ENCODE measurements around the gene SLC9A8.

The SLC9A8 gene

GRCh38 chr20:49878977-49879376 lies 66.3 kb downstream of the SLC9A8 start:
- DNase-seq (ENCODE audit: low spot score), result no peak

DNA sequence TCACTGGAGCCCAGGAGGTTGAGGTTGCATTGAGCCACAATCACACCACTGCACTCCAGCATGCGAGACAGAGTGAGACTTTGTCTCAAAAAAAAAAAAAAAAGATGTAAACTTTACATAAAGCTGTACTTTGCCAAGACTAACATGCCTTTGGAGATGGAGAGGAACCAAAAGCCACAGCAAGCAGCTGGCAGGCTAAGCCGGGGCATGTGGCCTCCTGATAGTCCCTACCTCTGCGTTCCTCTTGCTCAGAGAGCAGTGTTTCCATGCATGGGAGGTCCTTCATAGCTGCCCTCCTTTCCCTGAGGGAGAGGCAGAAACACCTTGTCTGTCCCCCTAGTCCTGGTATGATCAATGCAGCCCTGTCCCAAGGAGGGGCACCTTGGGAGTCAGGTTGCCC lies 67.5 kb downstream of the SLC9A8 start:
- DNase-seq (ENCODE audit: low spot score), result no peak

DNA sequence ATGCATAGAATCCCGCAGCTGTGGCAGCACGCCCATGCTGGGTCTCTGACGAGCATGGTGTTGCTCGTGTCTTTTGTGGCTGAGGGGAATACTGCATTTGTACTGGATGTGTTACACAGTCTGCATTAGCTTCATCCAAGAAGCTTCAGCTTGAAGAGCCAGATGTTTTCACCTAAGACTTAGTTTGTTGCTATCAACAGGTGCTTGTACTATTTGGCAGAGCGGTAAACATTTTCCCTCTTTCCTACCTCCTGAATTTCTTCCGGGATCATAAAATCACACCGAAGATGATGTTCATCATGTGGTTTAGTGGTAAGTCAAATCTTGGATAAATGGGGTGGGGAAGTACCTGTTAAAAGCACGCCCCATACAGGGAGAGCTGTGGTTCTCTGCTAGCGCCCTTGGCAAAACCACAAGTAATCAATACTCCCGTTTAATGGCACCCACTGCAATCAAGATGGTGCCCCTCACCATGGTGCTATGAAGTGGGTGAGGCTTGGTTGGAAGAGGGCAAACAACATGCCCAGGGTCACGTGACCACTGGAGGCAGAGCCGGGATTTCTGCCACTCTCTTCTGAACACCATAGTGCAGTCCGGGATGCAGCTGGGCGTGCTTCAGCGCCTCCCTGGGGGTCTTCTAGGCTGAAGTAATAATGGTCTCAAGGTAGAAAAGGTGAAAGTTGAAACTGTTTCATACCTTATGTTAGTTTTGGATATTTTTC lies 68.3 kb downstream of the SLC9A8 start:
- no peak for DNase-seq (ENCODE audit: low spot score)

DNA sequence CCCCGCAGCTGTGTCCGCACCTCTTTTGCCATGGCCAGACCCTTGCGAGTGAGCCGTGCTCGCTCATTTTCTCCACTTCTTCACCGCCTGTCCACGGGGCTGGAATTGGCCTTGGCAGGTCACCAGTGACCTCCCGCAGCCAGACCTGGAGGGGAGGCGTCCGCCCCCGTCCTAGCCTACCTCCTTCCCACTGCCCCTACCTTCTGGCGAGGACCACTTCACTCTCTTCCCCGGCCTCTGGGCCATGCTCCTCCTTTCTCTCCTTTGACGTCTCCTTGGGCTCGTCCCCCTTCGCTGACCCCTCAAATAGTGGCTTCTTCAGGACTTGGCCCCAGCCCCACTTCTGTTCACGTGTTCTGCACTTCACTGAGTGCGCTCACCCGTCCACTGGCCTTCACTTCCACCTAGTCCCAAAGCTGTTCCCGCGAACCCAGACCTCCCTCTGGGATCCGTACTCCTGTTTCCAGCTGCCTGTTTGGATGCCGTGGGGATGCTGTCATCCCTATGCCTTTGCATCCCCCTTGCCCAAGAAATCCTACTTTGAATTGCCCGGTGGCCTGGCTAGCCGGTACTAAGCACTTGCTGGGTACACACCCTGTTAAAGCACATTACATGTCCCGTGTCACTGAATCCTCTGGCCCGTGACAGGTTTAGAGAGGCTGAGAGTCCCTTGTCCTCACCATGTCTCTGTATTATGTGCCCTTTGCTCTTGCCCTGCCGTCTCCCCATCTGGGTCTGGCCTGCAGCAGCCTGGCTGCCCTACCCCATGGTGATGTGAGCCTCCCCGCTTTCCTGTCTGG lies 69.7 kb downstream of the SLC9A8 start:
- no peak for DNase-seq (ENCODE audit: low spot score)

GRCh38 chr20:49883246-49883802 lies 70.7 kb downstream of the SLC9A8 start:
- DNase-seq (ENCODE audit: low spot score), result no peak

DNA sequence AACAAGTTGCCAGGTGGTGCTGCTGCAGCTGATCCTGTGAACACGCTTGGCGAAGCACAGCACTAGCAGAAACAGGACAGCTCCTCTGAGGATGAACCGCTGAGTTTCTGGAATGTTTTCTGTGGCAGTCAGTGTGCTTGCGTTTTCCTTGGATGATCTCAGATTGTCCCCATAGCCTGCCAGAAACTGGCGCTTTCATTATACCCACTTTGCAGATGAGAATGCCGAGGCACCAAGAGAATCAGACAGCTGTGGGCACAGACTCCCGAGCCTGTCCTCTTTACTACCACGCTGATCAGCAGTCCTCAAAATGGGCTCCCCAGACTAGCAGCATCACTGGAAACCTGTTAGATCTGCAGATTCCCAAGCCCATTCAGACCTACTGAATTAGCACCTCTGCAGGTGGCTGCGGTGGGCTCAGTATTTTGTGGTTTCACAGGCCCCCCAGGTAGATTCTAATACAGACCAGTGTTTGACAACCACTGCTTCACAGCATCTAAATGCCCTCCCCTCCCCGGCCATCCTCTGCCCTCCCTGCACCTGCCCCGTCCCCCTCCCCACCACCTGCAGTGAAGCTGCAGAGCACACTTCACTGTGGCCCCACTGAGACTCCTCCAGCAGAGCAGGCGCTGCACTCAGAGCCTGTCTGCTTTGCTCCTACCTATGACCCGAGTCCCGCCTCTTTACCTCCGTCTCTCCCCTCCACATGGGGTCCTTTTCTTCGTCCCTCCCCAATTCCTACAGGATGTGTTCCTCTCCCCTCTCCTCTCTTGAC lies 73.1 kb downstream of the SLC9A8 start:
- no peak for DNase-seq (ENCODE audit: low spot score)

DNA sequence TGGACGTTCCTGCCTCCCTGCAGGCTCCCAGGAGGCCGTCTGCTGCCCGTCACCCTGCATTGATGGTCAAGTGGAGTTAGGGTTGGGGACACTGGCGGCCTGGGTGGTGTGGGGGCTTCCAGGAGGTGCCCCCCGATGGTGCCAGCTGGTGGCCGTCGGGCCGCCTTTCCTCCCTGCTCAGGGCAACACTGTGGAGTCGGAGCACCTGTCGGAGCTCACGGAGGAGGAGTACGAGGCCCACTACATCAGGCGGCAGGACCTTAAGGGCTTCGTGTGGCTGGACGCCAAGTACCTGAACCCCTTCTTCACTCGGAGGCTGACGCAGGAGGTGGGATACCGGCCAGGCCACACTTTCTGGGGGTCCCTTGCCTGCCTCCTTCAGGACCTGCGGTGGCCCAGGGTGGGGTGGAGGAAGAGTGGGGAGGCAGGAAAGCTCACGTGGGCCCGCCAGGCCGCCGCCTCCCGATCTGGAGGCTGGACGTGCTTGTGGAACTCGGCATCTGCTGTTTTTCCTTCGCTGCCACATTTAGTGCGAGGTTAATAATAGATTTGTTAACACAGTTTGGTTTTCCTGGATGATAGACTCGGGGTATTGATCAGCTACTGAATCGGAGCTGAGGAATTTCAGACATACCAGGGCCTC lies 74.1 kb downstream of the SLC9A8 start:
- DNase-seq (ENCODE audit: low spot score), result no peak

DNA sequence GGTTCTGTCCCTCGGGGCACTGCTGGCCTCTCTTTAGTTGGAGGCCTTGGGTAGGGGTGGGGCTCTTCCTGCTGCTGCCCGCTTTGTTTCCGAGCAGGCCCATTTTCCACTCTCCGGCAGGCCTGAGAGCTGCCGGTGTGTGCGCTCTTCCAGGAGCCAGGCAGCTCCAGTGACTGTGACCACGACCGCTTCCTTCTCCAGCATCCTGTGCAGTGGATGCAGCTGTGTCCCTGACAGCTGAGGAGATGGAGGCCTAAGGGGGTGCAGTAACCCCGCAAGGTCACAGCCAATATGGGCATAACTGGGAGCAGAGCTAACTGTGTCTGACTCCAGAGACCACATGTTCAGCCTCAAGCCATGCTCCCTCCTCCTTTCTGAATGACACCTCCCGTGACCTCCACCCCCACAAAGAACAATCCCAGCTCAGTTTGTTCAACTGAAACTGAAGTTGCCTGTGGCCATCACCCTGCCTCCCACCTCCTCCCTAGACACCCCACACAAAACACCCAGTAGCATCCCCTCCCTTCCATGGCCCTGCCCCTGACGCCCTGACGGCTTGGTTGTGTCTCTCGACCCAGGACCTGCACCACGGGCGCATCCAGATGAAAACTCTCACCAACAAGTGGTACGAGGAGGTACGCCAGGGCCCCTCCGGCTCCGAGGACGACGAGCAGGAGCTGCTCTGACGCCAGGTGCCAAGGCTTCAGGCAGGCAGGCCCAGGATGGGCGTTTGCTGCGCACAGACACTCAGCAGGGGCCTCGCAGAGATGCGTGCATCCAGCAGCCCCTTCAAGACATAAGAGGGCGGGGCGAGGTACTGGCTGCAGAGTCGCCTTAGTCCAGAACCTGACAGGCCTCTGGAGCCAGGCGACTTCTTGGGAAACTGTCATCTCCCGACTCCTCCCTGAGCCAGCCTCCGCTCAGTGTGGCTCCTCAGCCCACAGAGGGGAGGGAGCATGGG lies 74.9 kb downstream of the SLC9A8 start:
- DNase-seq (ENCODE audit: low spot score), result peak; percentile 47

GRCh38 chr20:49888212-49889000 lies 75.8 kb downstream of the SLC9A8 start:
- peak; percentile 57 for DNase-seq (ENCODE audit: low spot score)

DNA sequence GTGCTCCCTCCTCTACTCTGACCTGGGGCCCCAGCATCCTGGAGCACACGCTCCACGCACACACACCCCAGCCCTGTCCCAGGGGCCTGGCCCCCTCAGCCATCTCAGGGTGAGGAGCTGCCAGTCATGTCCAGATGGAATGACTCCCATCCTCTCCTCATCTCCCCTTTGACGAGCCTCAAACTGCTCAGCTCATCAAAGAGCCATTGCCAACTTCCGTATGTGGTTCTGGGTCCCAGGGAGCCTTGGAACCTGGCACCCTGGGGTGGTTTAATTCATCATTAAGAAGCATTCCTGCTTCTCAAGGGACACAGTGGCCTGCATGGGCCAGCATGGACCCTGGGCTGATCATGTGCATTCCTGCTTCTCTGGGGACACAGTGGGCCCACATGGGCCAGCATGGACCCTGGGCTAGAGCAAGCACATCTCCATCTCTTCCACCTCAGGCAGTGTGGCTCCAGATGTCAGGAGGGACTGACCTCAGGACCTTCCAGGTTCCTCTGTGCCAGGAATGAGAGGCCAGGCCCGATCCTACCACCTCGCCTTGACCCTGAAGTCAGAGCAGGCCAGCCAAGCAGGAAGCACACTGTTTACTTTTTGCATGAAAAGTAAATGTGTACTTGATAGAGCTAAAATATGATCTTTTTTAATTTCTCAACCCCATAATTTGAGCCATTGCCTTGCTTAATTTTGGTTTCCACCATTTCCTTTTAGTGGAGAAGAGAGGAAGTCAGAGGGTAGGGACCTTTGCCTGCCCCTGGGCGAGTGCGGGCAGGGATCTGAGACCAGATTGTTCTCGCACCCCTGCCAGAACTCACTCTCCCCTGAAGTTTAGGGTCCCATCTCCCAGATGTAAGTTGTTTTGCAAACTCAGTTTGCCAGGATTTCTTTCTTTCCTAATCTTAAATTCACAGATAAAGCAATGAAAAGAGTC lies 76.6 kb downstream of the SLC9A8 start:
- no peak for DNase-seq (ENCODE audit: low spot score)

GRCh38 chr20:49889935-49890333 lies 77.3 kb downstream of the SLC9A8 start:
- no peak for DNase-seq (ENCODE audit: low spot score)

DNA sequence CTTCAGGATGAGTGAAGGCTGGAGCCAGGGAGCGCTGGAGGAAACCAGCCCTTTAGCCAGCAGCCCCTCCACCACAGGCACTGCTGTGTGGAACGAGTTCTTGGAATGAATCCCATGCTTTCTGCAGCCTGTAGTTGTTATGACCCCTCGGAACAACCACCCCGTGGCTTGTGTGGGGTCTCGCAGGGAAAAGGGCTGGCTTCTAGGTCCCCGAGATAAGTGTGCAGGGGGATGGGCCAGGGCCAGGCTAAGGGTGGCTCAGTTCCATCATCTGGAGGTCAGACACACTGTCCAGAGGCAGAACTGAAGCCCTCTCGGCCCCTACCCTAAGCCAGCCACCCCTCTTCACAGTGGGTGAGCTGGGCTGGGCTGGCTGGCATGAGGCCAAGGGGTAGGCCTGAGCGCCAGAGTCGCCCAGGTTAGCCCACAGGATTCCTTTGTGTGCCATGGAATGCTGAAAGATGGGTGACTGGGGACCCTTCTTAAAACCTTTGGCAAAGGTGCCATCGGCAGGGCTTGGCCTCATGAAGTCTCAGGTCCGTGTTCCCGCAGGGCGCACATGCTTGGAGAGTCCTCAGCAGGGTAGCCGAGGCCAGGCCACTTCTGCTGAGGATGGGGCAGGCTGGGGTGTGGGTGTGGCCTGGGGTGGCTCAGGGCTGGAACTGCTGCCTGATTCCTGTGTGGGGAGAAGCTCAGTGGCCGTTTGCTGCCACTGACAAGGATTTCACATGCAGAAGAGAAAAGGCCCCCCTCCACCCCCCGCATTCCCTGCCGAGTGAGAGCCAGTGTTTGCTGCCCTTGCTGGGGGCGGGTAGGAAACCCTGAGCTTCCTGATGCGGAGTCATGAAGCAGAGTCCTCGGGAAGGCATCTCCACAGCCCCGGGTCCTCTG lies 78.1 kb downstream of the SLC9A8 start:
- DNase-seq (ENCODE audit: low spot score), result no peak

DNA sequence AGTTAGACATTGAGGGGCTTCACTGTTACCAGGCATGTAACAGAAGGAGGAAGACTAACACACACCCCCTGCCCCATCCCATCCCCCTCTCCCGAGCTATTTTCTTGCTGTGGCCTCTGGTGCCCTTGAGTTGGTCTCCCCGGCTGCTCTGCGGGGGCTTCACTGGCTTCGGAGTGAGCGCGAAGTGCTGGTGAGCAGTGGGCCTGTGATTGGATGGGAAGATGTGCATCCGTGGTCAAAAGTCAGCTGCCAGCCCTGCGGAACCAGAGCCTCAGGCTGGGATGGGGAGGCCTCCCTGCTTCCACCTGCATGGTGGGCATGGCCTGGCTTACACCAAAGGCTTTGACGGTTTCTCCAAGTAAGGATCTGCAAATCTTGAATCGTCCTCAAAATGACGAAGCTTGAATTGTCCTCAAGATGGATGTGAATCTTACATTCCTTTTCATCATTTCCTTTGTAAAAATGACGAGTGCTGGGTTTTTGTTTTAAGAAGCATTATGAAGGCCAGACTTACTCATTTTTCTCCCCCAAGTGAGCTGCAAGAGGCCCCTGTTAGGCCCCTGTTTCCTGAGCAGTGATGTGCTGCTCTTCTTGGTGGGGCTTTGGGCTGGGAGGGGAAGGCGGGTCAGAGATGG lies 79.0 kb downstream of the SLC9A8 start:
- DNase-seq (ENCODE audit: low spot score), result no peak

GRCh38 chr20:49892260-49892659 lies 79.6 kb downstream of the SLC9A8 start:
- DNase-seq (ENCODE audit: low spot score), result no peak

- DNase-seq (ENCODE audit: low spot score), result no peak
Observed at GRCh38 chr20:49892817-49893216, 80.2 kb downstream of the SLC9A8 start.

DNA sequence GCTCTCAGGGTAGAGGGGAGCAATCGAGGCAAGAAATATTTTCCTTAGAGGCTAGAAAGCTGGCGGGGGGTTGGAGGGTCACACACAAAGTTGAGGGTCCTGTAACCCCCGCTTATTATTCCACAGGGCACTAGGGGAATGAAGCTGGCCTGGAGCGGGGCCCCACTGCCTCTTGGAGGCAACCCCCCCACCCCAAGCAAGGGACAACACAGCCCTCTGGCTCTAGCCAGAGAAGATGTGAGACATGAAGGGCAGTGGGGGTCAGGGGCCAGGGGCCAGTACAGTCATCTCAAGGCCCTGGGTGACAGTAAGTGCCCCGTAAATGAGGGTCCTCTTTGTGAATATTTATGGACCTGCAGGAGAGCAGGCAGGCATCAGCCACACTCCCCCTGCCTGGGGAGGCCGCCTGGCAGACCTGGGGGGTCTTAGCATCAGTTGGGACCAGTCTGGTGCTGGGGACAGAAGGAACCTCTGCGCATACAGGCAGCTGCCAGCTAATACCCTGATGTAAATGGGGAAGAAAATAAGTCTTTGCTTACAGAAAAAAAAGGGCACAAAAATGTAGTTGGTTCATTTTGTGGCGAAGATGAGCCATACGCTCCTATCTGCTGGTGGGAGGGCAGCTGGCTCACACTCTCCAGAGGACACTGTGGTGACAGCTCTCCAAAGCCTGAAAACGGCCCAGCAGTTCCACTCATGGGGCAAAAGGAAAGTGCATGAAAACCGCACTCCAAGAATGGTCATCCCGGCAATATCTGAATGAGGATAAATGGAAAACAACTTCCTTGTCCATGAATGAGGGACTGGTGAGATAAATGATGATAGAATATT lies 80.8 kb downstream of the SLC9A8 start:
- DNase-seq (ENCODE audit: low spot score), result no peak
